Breast epithelium (tissue), 4 donors: Measurements from ENCODE around the gene TNNI3. TPM values are rescaled to one million over a fixed set of nuclear protein-coding genes. Genes with fewer than 3 reads are reported as not detected.

Experiments
- DNase-seq, 2 donors: peaks; one replicate each; pipeline ENCODE4 v3.0.0-alpha.2; 2019; ENCODE audit warnings: low spot score in 2 of 2
- H3K27ac ChIP-seq, 2 donors: fragments of 200-600 bp; sonication (generic) in 1 of 2; one replicate each; pipeline ENCODE4 v1.5.1; 2016 to 2019; ENCODE audit warnings: mild to moderate bottlenecking in 1 of 2
- H3K27me3 ChIP-seq, 2 donors: fragments of 200-600 bp; sonication (generic) in 1 of 2; one replicate each; pipeline versions ENCODE4 v1.5.1 to v1.6.0; 2017 to 2019; ENCODE audit warnings: control low read depth in 1 of 2, mild to moderate bottlenecking in 1 of 2
- H3K36me3 ChIP-seq: fragments of 200-600 bp; one replicate; pipeline ENCODE4 v1.5.1; 2019
- H3K4me1 ChIP-seq, 2 donors: fragments of 200-600 bp; sonication (generic); one replicate each; pipeline ENCODE4 v1.5.1; 2016 to 2019; ENCODE audit warnings: control low read depth in 1 of 2
- H3K4me3 ChIP-seq, 3 donors: fragments of 200-600 bp; sonication (generic); 1 replicate in 2 of 3; 2 replicates in 1 of 3; pipeline ENCODE4 v1.5.1; 2016 to 2019; ENCODE audit warnings: mild to moderate bottlenecking in 3 of 3, moderate library complexity in 2 of 3
- H3K9me3 ChIP-seq, 2 donors: fragments of 200-600 bp; sonication (generic) in 1 of 2; one replicate each; pipeline ENCODE4 v1.5.1; 2016 to 2019; ENCODE audit warnings: control low read depth in 1 of 2
- POLR2A ChIP-seq: fragments of 450-650 bp; IDR thresholded peaks from one replicate; pipeline ENCODE4 v1.6.1; 2016; ENCODE audit warnings: antibody characterized with exemption, mild to moderate bottlenecking, moderate library complexity
- POLR2AphosphoS5 ChIP-seq, 3 donors: sonication (generic); formaldehyde crosslinking; IDR thresholded peaks; one replicate each; pipeline ENCODE4 v1.6.1; 2017; ENCODE audit warnings: antibody characterized with exemption in 3 of 3
- intact Hi-C: fragments of 100-400 bp; cut with DNase I; formaldehyde crosslinking; loops from one replicate; pipeline ENCODE4 v1.15.1; 2023; ENCODE audit warnings: low total_unique reads
- total RNA-seq, 3 donors: library from RNA; depleted of rRNA; stranded (reverse); fragments of >200 nt; gene quantifications; one replicate each; pipeline ENCODE4 v1.1.0, GENCODE V29; 2016
- TF ChIP-seq, protein P1 (sequence below), 3 donors: fragments of 450-650 bp; IDR thresholded peaks; one replicate each; pipeline ENCODE4 v1.5.1; 2016 to 2017; ENCODE audit warnings: antibody characterized with exemption in 3 of 3, mild to moderate bottlenecking in 3 of 3, moderate library complexity in 3 of 3

The TNNI3 gene
- total RNA-seq, 3 donors from 2014 or later, result 2.6 TPM; not detected in 2

DNA sequence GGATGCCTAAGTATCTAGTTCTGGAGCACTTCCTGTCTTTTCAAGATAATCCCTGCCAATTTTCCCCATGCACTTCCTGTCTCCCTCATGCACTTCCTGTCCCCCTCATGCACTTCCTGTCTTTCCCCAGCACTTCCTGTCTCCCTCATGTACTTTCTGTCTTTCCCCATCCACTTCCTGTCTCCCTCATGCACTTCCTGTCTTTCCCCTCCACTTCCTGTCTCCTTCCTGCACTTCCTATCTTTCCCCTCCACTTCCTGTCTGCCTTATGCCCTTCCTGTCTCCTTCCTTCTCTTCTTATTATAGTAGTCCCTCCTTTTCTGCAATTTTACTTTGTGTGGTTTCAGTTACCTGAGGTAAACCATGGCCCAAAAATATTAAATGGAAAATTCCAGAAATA lies 5.5 kb downstream of the TNNI3 start:
- no peak for DNase-seq
- H3K9me3 ChIP-seq, result no peaks in the 10 kb centered on the region
- intact Hi-C loops, result no loop called here
- H3K4me3 ChIP-seq, result no peak overlapping the region
- TF ChIP-seq, protein P1, sequence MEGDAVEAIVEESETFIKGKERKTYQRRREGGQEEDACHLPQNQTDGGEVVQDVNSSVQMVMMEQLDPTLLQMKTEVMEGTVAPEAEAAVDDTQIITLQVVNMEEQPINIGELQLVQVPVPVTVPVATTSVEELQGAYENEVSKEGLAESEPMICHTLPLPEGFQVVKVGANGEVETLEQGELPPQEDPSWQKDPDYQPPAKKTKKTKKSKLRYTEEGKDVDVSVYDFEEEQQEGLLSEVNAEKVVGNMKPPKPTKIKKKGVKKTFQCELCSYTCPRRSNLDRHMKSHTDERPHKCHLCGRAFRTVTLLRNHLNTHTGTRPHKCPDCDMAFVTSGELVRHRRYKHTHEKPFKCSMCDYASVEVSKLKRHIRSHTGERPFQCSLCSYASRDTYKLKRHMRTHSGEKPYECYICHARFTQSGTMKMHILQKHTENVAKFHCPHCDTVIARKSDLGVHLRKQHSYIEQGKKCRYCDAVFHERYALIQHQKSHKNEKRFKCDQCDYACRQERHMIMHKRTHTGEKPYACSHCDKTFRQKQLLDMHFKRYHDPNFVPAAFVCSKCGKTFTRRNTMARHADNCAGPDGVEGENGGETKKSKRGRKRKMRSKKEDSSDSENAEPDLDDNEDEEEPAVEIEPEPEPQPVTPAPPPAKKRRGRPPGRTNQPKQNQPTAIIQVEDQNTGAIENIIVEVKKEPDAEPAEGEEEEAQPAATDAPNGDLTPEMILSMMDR (IDR thresholded peaks at IDR 0.05), result no peak
- no peak for TF ChIP-seq POLR2AphosphoS5 (IDR thresholded peaks at IDR 0.05)
- TF ChIP-seq POLR2A, result no peak
- no peaks in the 10 kb centered on the region for H3K4me1 ChIP-seq
- peaks cover 0 to 54% of the 10 kb centered on the region in 2 donors for H3K27me3 ChIP-seq
- H3K27ac ChIP-seq, result no peak overlapping the region
- H3K36me3 ChIP-seq, result no peaks in the 10 kb centered on the region

- no peak for TF ChIP-seq POLR2AphosphoS5 (IDR thresholded peaks at IDR 0.05)
- TF ChIP-seq POLR2A, result no peak
- TF ChIP-seq, protein P1 (IDR thresholded peaks at IDR 0.05), result no peak
- H3K4me1 ChIP-seq, result no peaks in the 10 kb centered on the region
- H3K36me3 ChIP-seq, result no peaks in the 10 kb centered on the region
- no peak within 1 kb of the TSS for H3K27ac ChIP-seq
- intact Hi-C loops, result loop anchor here (5.0 kb wide), 1 partner anchor 93 kb away; no protein-coding TSS in a partner anchor
- H3K9me3 ChIP-seq, result no peaks in the 10 kb centered on the region
- no peak within 1 kb of the TSS for H3K4me3 ChIP-seq
- DNase-seq, result no peak
- H3K27me3 ChIP-seq, result peaks cover 7 to 64% of the 10 kb centered on the region in 2 donors
These were observed 8.2 kb downstream of the TNNI3 start, which contains the start of gene TNNT1 for GRCh38 chr19:55149078-55150003. Gene TNNT1, minus strand, starts transcription at chr19:55149206. Its CDS starts 2,049 bp downstream, at chr19:55147157.

DNA sequence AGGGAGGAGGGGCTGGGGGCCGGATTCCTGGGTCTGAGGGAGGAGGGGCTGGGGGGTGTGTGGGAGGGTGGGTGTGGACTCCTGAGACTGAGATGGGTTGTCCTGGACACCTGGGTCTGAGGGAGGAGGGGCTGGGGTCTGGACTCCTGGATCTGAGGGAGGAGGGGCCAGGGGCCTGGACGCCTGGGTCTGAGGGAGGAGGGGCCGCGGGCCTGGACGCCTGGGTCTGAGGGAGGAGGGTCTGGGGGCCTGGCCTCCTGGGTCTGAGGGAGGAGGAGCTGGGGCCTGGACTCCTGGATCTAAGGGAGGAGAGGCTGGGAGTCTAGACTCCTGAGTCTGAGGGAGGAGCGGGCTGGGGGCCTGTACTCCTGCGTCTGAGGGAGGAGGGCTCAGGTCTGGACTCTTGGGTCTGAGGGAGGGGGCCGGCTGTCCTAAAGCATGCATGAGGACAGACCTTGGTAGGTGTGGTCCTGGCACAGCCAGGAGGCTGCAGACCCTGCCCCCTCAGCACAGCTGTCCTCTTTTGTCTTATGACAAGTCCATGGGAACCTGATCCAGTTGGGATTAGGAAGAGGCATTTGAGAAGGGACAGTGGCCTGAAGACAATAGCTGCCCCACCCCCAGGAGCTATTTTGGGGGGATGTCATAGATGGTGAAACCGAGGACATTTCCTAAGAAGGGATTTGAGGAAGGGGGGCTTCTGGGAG lies 9.8 kb downstream of the TNNI3 start:
- TF ChIP-seq POLR2AphosphoS5 (IDR thresholded peaks at IDR 0.05) (no peak), POLR2A (no peak)
- TF ChIP-seq, protein P1 (IDR thresholded peaks at IDR 0.05), result no peak
- Histone ChIP-seq H3K9me3 (no peaks in the 10 kb centered on the region), H3K36me3 (no peaks in the 10 kb centered on the region), H3K4me1 (no peaks in the 10 kb centered on the region), H3K27ac (no peak overlapping the region), H3K27me3 (peaks cover 7 to 74% of the 10 kb centered on the region in 2 donors), H3K4me3 (no peak overlapping the region)
- DNase-seq, result no peak
- intact Hi-C loops, result loop anchor here (5.0 kb wide), 1 partner anchor 95 kb away; no protein-coding TSS in a partner anchor

DNA sequence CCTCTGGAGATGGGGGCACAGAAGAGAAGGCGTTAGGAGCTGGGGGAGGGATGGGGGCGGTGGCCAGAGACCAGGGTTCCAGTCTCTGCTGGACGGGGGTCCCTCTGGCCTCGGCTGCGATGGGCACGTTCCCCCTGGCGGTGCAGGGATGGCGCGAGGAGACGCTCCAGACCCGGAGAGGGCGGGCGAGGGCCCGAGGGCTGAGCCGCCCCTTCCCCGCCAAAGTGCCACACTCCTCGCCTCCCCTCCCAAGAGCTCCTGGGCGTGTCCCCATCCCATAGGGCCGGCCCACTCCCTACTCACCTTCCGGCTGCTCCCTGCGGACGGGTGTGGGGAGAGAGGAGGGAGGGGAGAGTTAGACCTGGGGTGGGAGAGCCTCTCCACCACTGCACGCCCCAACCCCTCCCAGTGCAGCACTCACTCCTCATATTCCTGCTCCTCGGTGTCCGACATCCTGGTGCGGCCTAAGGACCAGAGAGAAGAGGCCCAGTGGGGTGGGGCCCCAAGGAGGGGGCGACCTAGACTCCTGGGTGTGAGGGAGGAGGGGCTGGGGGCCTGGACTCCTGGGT lies 10.7 kb downstream of the TNNI3 start:
- TF ChIP-seq POLR2AphosphoS5 (IDR thresholded peaks at IDR 0.05) (no peak), POLR2A (no peak)
- TF ChIP-seq, protein P1 (IDR thresholded peaks at IDR 0.05), result no peak
- DNase-seq, result no peak
- H3K4me3 ChIP-seq, result peak overlapping the region in 2 of 3 donors; percentile 37 to 64
- H3K9me3 ChIP-seq, result no peaks in the 10 kb centered on the region
- intact Hi-C loops, result loop anchor here (5.0 kb wide), 1 partner anchor 96 kb away; no protein-coding TSS in a partner anchor
- no peaks in the 10 kb centered on the region for H3K4me1 ChIP-seq
- no peaks in the 10 kb centered on the region for H3K36me3 ChIP-seq
- no peak overlapping the region for H3K27ac ChIP-seq
- peaks cover 7 to 84% of the 10 kb centered on the region in 2 donors for H3K27me3 ChIP-seq
